ENCODE measurements around the gene SLC16A12. TPM values are rescaled to one million over a fixed set of nuclear protein-coding genes. Genes with fewer than 3 reads are reported as not detected.
"Not testable (repeated sequence)": the region's sequence is repeated elsewhere in the genome, so short reads cannot be mapped to it uniquely, and the experiment has no call there.

SLC16A12 gene
- total RNA-seq, 1 donor from 2014 or later, result 110 TPM

GRCh38 chr10:89419548-89419947 lies 115.8 kb downstream of the SLC16A12 start:
- DNase-seq (ENCODE audit: low read depth), result peak; percentile 33

- DNase-seq (ENCODE audit: low read depth), result no peak
Measured at GRCh38 chr10:89416465-89416864, 118.9 kb downstream of the SLC16A12 start.

GRCh38 chr10:89414879-89415821 lies 120.2 kb downstream of the SLC16A12 start:
- no peak for DNase-seq (ENCODE audit: low read depth)

- DNase-seq (ENCODE audit: low read depth), result peak; percentile 69
Measured at GRCh38 chr10:89414146-89414878, 121.1 kb downstream of the SLC16A12 start, which contains the start of gene IFIT5. IFIT5 (plus strand) TSS chr10:89414568; CDS start chr10:89414799, 231 bp downstream.

- DNase-seq (ENCODE audit: low read depth), result no peak
Measured at GRCh38 chr10:89413398-89413912, 121.9 kb downstream of the SLC16A12 start.

GRCh38 chr10:89412276-89412675 lies 123.1 kb downstream of the SLC16A12 start:
- not testable (repeated sequence) for DNase-seq (ENCODE audit: low read depth)

- not testable (repeated sequence) for DNase-seq (ENCODE audit: low read depth)
Measured at GRCh38 chr10:89411135-89411534, 124.3 kb downstream of the SLC16A12 start.

- DNase-seq (ENCODE audit: low read depth), result not testable (repeated sequence)
Measured at GRCh38 chr10:89410551-89410950, 124.8 kb downstream of the SLC16A12 start.

GRCh38 chr10:89409282-89409681 lies 126.1 kb downstream of the SLC16A12 start:
- DNase-seq (ENCODE audit: low read depth), result not testable (repeated sequence)

GRCh38 chr10:89407792-89408191 lies 127.6 kb downstream of the SLC16A12 start:
- DNase-seq (ENCODE audit: low read depth), result not testable (repeated sequence)

- DNase-seq (ENCODE audit: low read depth), result not testable (repeated sequence)
Measured at GRCh38 chr10:89406178-89406577, 129.2 kb downstream of the SLC16A12 start.

- DNase-seq (ENCODE audit: low read depth), result peak; percentile 84
Measured at GRCh38 chr10:89404104-89405047, 131.0 kb downstream of the SLC16A12 start.

GRCh38 chr10:89403043-89403442 lies 132.4 kb downstream of the SLC16A12 start:
- DNase-seq (ENCODE audit: low read depth), result no peak

GRCh38 chr10:89399956-89400355 lies 135.4 kb downstream of the SLC16A12 start:
- DNase-seq (ENCODE audit: low read depth), result no peak

- DNase-seq (ENCODE audit: low read depth), result no peak
Measured at GRCh38 chr10:89398003-89398749, 137.2 kb downstream of the SLC16A12 start.

GRCh38 chr10:89395141-89395540 lies 140.3 kb downstream of the SLC16A12 start:
- DNase-seq (ENCODE audit: low read depth), result no peak

GRCh38 chr10:89393898-89394297 lies 141.5 kb downstream of the SLC16A12 start:
- DNase-seq (ENCODE audit: low read depth), result peak; percentile 29

- peak; percentile 94 for DNase-seq (ENCODE audit: low read depth)
Measured at GRCh38 chr10:89392974-89393373, 142.4 kb downstream of the SLC16A12 start.

- DNase-seq (ENCODE audit: low read depth), result peak; percentile 94
Measured at GRCh38 chr10:89391907-89392756, 143.3 kb downstream of the SLC16A12 start, which contains the start of gene IFIT1. IFIT1 (plus strand) TSS chr10:89392623; CDS start chr10:89392713, 90 bp downstream.
